GM12878 (cell line): ENCODE results near the gene OR10H4. TPM values are rescaled to one million over a fixed set of nuclear protein-coding genes. Genes with fewer than 3 reads are reported as not detected.

Experiments used
- ATAC-seq: fragments of 200-7000 bp; cut with Tn5 transposase; 3 replicates; pipeline ENCODE4 v1.9.1; 2020; ENCODE audit warnings: mild to moderate bottlenecking, moderate library complexity
- BruUV-seq: library from RNA; stranded (reverse); fragments of 400-500 nt; replicated peaks from 2 replicates; lab custom pipeline; 2021; lab: Mats Ljungman, UMichigan
- CTCF ChIA-PET: fragments of 300-600 bp; sonication (Branson Sonifier 250); formaldehyde crosslinking; extraction: SDS; loops from one replicate; lab custom pipeline; 2021; ENCODE audit warnings: inconsistent platforms; lab: Yijun Ruan, JAX
- POLR2A ChIA-PET: fragments of 350-600 bp; formaldehyde crosslinking; extraction: SDS; loops from one replicate; lab custom pipeline; 2021; ENCODE audit warnings: inconsistent platforms; lab: Charles Lee
- RAD21 ChIA-PET: fragments of 300-600 bp; sonication (Branson Sonifier 250); formaldehyde crosslinking; loops from one replicate; lab custom pipeline; 2023; ENCODE audit warnings: antibody characterized with exemption; ENCODE audit not compliant: unreplicated experiment; lab: Charles Lee
- SMC1A ChIA-PET: fragments of 300-600 bp; sonication (Branson Sonifier 250); formaldehyde crosslinking; loops from one replicate; lab custom pipeline; 2023; ENCODE audit not compliant: unreplicated experiment, uncharacterized antibody; lab: Charles Lee
- DNase-seq: peaks from one replicate; pipeline ENCODE4 v3.0.0-alpha.2; 2011; ENCODE audit warnings: low read depth, low spot score
- FAIRE-seq: peaks from 3 replicates; lab custom pipeline; 2011; peaks lifted over from hg19 to GRCh38; lab: Jason Lieb, UNC
- H2AFZ ChIP-seq: 2 replicates; pipeline ENCODE4 v1.6.0; 2011; ENCODE audit warnings: low read depth, low read length, control low read depth; ENCODE audit not compliant: control insufficient read depth
- H3K27ac ChIP-seq: 2 replicates; pipeline ENCODE4 v1.5.1; 2011; ENCODE audit warnings: control low read depth; ENCODE audit not compliant: control insufficient read depth, insufficient read depth
- H3K27me3 ChIP-seq, 2 experiments: replicated peaks in 1 of 2; 2 replicates each; pipeline versions ENCODE4 v1.6.0 to v1.6.1; 2011; ENCODE audit warnings: low read length in 1 of 2; ENCODE audit not compliant: control insufficient read depth in 2 of 2, insufficient read depth in 2 of 2
- H3K36me3 ChIP-seq, 2 experiments: 2 replicates each; pipeline ENCODE4 v1.5.1; 2011; ENCODE audit warnings: low read length in 1 of 2; ENCODE audit not compliant: control insufficient read depth in 2 of 2, insufficient read depth in 2 of 2
- H3K4me1 ChIP-seq: 2 replicates; pipeline ENCODE4 v1.6.1; 2011; ENCODE audit warnings: mild to moderate bottlenecking, low read length, moderate library complexity, mixed read lengths; ENCODE audit not compliant: control insufficient read depth, insufficient read depth
- H3K4me2 ChIP-seq: 2 replicates; pipeline ENCODE4 v1.6.0; 2011; ENCODE audit warnings: control low read depth; ENCODE audit not compliant: control insufficient read depth, insufficient read depth
- H3K4me3 ChIP-seq: fragments of 200-600 bp; sonication (generic); 2 replicates; pipeline ENCODE4 v1.5.1; 2016
- H3K79me2 ChIP-seq: 2 replicates; pipeline ENCODE4 v1.6.0; 2011; ENCODE audit warnings: low read length; ENCODE audit not compliant: control insufficient read depth, insufficient read depth
- H3K9ac ChIP-seq: 2 replicates; pipeline ENCODE4 v1.8.0; 2011; ENCODE audit warnings: low read length, control low read depth, mixed read lengths; ENCODE audit not compliant: control insufficient read depth, insufficient read depth
- H3K9me3 ChIP-seq: replicated peaks from 3 replicates; pipeline ENCODE4 v1.5.1; 2011; ENCODE audit warnings: mild to moderate bottlenecking, low read length; ENCODE audit not compliant: control insufficient read depth, insufficient read depth
- H4K20me1 ChIP-seq: 2 replicates; pipeline ENCODE4 v1.6.0; 2011; ENCODE audit not compliant: control insufficient read depth, insufficient read depth
- CHD2 ChIP-seq: IDR thresholded peaks from 2 replicates; pipeline ENCODE4 v1.6.1; 2011; ENCODE audit warnings: low read depth, low read length, improper control_type of control experiment, borderline replicate concordance
- CREM ChIP-seq: IDR thresholded peaks from 2 replicates; pipeline ENCODE4 v1.6.1; 2014; ENCODE audit warnings: antibody characterized with exemption, low read depth
- ESRRA ChIP-seq: IDR thresholded peaks from 2 replicates; pipeline ENCODE4 v1.6.1; 2012; ENCODE audit warnings: mild to moderate bottlenecking, low read length, improper control_type of control experiment
- HDAC6 ChIP-seq: fragments of 200-600 bp; sonication (generic); IDR thresholded peaks from one replicate; pipeline ENCODE4 v1.8.0; 2017; ENCODE audit warnings: antibody characterized with exemption; ENCODE audit not compliant: unreplicated experiment
- NR2C1 ChIP-seq: fragments of 450-650 bp; IDR thresholded peaks from 2 replicates; pipeline ENCODE4 v1.6.1; 2017; ENCODE audit warnings: antibody characterized with exemption, mild to moderate bottlenecking, moderate library complexity
- NRF1 ChIP-seq: conservative IDR thresholded peaks from 2 replicates; pipeline ENCODE4 v1.6.1; 2011; ENCODE audit warnings: mild to moderate bottlenecking, low read depth, low read length, improper control_type of control experiment
- PML ChIP-seq: IDR thresholded peaks from 2 replicates; pipeline ENCODE4 v1.6.1; 2012; ENCODE audit warnings: low read length, inconsistent platforms
- POU2F2 ChIP-seq: IDR thresholded peaks from 3 replicates; pipeline ENCODE4 v1.6.1; 2011; ENCODE audit warnings: low read depth, mild to moderate bottlenecking, low read length, borderline replicate concordance
- RELB ChIP-seq: fragments of 450-650 bp; IDR thresholded peaks from 2 replicates; pipeline ENCODE4 v1.6.1; 2017; ENCODE audit warnings: low read depth, mild to moderate bottlenecking, moderate library complexity
- SMC3 ChIP-seq: IDR thresholded peaks from 2 replicates; pipeline ENCODE4 v1.6.1; 2011; ENCODE audit warnings: low read length, improper control_type of control experiment, borderline replicate concordance
- WRNIP1 ChIP-seq: IDR thresholded peaks from 2 replicates; pipeline ENCODE4 v1.6.1; 2011; ENCODE audit warnings: low read depth, low read length, improper control_type of control experiment, borderline replicate concordance
- ZBED1 ChIP-seq: IDR thresholded peaks from 2 replicates; pipeline ENCODE4 v1.6.1; 2016; ENCODE audit warnings: borderline replicate concordance
- ZNF24 ChIP-seq: fragments of 450-650 bp; IDR thresholded peaks from 2 replicates; pipeline ENCODE4 v1.6.1; 2017; ENCODE audit warnings: antibody characterized with exemption, mild to moderate bottlenecking
- WGBS: methylation state at CpG from one replicate; pipeline ENCODE4 v1.1.6; 2016; ENCODE audit warnings: low lambda C conversion rate; ENCODE audit not compliant: insufficient replicate concordance, insufficient coverage; ENCODE audit errors: missing lambda C conversion rate; 5-methylcytosine and 5-hydroxymethylcytosine counted together
- in situ Hi-C: fragments of 300-500 bp; cut with MboI; formaldehyde crosslinking; loops from 9 replicates; pipeline ENCODE4 v1.14.3; 2018; ENCODE audit warnings: mixed read lengths
- intact Hi-C: fragments of 100-400 bp; cut with micrococcal nuclease; formaldehyde crosslinking; loops from one replicate; pipeline ENCODE4 v1.14.2; 2022; ENCODE audit not compliant: unreplicated experiment
- polyA plus RNA-seq, 11 experiments: library from polyadenylated mRNA; depleted of rRNA in 4 of 11; unstranded in 6 of 11; stranded (reverse) in 5 of 11; fragments of >200 nt; fragmentation: Nextera tagmentation in 4 of 11; fragmentation: Illumina TruSeq in 1 of 11; extraction: Ambion mirVana in 4 of 11; extraction: Trizol in 1 of 11; gene quantifications; 1 replicate in 1 of 11; 2 replicates in 10 of 11; pipeline versions ENCODE4 v1.2.1 to v1.2.3, GENCODE V29; 2011 to 2016; ENCODE audit warnings: inconsistent platforms in 2 of 11, missing spikeins in 2 of 11, low read depth in 1 of 11
- total RNA-seq, 4 experiments: library from RNA; depleted of rRNA in 3 of 4; stranded (reverse); fragments of >200 nt in 3 of 4; fragmentation: Illumina TruSeq in 1 of 4; extraction: Trizol in 1 of 4; gene quantifications; 2 replicates each; pipeline versions ENCODE4 v1.2.1 to v1.2.3, GENCODE V29; 2013 to 2021

Gene OR10H4
- total and polyA plus RNA-seq, 10 of the 15 experiments (the other 5 are each of a cell fraction or from before 2014, with no cell fraction given), result not detected

DNA sequence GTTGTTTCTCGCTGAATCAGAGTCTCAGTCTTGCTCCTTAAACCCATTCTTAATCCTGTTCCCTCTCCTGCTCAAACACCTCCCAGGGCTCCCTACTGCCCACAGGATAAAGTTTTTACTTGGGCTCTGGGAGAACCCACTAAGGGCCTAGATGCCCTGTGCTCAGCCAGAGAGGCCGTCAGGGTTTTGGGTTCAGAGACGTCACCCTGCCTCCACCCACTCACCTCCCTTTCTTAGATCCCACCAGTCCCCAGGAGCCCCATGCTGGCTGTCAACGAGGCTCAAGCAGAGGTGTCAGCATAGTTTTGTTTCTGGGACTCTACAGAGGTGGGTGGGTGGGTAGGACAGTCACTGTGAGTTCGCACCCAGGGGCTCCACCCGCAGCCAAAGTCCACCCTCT lies 35.4 kb upstream of the OR10H4 start:
- no peak for FAIRE-seq
- Histone ChIP-seq H3K27me3 (peaks cover 1 to 4% of the 10 kb centered on the region in 2 experiments; a peak in 3 of 4 replicates), H3K4me3 (no peak overlapping the region), H3K79me2 (no peaks in the 10 kb centered on the region), H3K9me3 (no peaks in the 10 kb centered on the region; the same call in 2 of the 3 replicates), H3K4me2 (no peak overlapping the region), H2AFZ (no peak overlapping the region), H3K4me1 (no peaks in the 10 kb centered on the region), H3K36me3 (no peaks in the 10 kb centered on the region), H3K27ac (no peak overlapping the region), H4K20me1 (no peaks in the 10 kb centered on the region), H3K9ac (no peak overlapping the region)
- no peak for DNase-seq
- RAD21 ChIA-PET, result no interaction called here
- CTCF ChIA-PET, result no interaction called here
- ATAC-seq, result no peak
- in situ Hi-C loops, result no loop called here
- TF ChIP-seq CHD2 (no peak), NRF1 (no peak), ESRRA (no peak), CREM (no peak), NR2C1 (no peak), HDAC6 (no peak), ZBED1 (no peak), WRNIP1 (no peak), POU2F2 (no peak)
- no TSS peak for BruUV-seq
- POLR2A ChIA-PET, result no interaction called here
- 30% methylated on average over 6 of the region's 6 CpGs for WGBS
- SMC1A ChIA-PET, result no interaction called here
- intact Hi-C loops, result no loop called here

- Histone ChIP-seq H3K9ac (no peak overlapping the region), H2AFZ (no peak overlapping the region), H3K79me2 (no peaks in the 10 kb centered on the region), H3K36me3 (no peaks in the 10 kb centered on the region), H3K9me3 (no peaks in the 10 kb centered on the region; the same call in 2 of the 3 replicates), H3K4me1 (no peaks in the 10 kb centered on the region), H3K27ac (no peak overlapping the region), H4K20me1 (no peaks in the 10 kb centered on the region), H3K4me2 (no peak overlapping the region)
- ChIA-PET RAD21 (no interaction called here), POLR2A (no interaction called here), CTCF (no interaction called here)
- intact Hi-C loops, result no loop called here
- BruUV-seq, result no TSS peak
- in situ Hi-C loops, result no loop called here
- FAIRE-seq, result no peak
- no peak for TF ChIP-seq RELB
- TF ChIP-seq ZNF24, result no peak
- no peak for TF ChIP-seq PML
- TF ChIP-seq CHD2, result no peak
- no peak for TF ChIP-seq SMC3
- TF ChIP-seq, all 136 proteins: peak for 0
- SMC1A ChIA-PET, result no interaction called here
- Histone ChIP-seq H3K27me3 (peaks cover 1 to 4% of the 10 kb centered on the region in 2 experiments; a peak in 3 of 4 replicates), H3K4me3 (no peak overlapping the region)
- no peak for DNase-seq
- no peak for ATAC-seq
- WGBS, result 62% methylated on average over 8 of the region's 8 CpGs
Observed at GRCh38 chr19:15913830-15914229, 35.0 kb upstream of the OR10H4 start.
